Mesenchymal stem cell (in vitro differentiated cells and primary cell): ENCODE measurements around the gene URAD.
A peak's percentile ranks its signal among the peaks of the same experiment; 100 is the strongest.

Source experiments
- DNase-seq: peaks from one replicate; pipeline ENCODE4 v3.0.0-alpha.2; 2013
- H2AFZ ChIP-seq: one replicate; pipeline ENCODE4 v1.6.1; 2013; ENCODE audit warnings: low read depth, mild to moderate bottlenecking, control low read depth, inconsistent platforms, low read length, moderate library complexity
- H2AK5ac ChIP-seq: 2 replicates; pipeline ENCODE4 v1.6.1; 2013; ENCODE audit warnings: low read length, moderate library complexity, mild to moderate bottlenecking, inconsistent platforms; ENCODE audit not compliant: severe bottlenecking
- H2BK120ac ChIP-seq: one replicate; pipeline ENCODE4 v1.6.1; 2013; ENCODE audit warnings: low read depth, mild to moderate bottlenecking, inconsistent platforms, low read length, moderate library complexity
- H2BK12ac ChIP-seq, 2 experiments: one replicate each; pipeline ENCODE4 v1.6.1; 2013; ENCODE audit warnings: inconsistent platforms in 2 of 2, low read length in 2 of 2, mild to moderate bottlenecking in 2 of 2, moderate library complexity in 2 of 2, control low read depth in 1 of 2
- H2BK15ac ChIP-seq: one replicate; pipeline ENCODE4 v1.6.1; 2013; ENCODE audit warnings: mild to moderate bottlenecking, low read depth, inconsistent platforms; ENCODE audit not compliant: poor library complexity, severe bottlenecking
- H2BK5ac ChIP-seq: 2 replicates; pipeline ENCODE4 v1.6.1; 2013; ENCODE audit warnings: low read depth, mild to moderate bottlenecking, low read length, control low read depth, inconsistent platforms; ENCODE audit not compliant: poor library complexity, severe bottlenecking
- H3K14ac ChIP-seq, 2 experiments: one replicate each; pipeline ENCODE4 v1.6.1; 2013; ENCODE audit warnings: inconsistent platforms in 2 of 2, low read length in 2 of 2, control low read depth in 1 of 2, mild to moderate bottlenecking in 1 of 2, moderate library complexity in 1 of 2
- H3K18ac ChIP-seq, 2 experiments: one replicate each; pipeline ENCODE4 v1.6.1; 2013; ENCODE audit warnings: inconsistent platforms in 2 of 2, low read length in 2 of 2, control low read depth in 1 of 2, low read depth in 1 of 2, mild to moderate bottlenecking in 1 of 2
- H3K23ac ChIP-seq, 2 experiments: one replicate each; pipeline ENCODE4 v1.6.1; 2013; ENCODE audit warnings: inconsistent platforms in 2 of 2, low read length in 2 of 2, mild to moderate bottlenecking in 2 of 2, moderate library complexity in 2 of 2, control low read depth in 1 of 2
- H3K27ac ChIP-seq: 2 replicates; pipeline ENCODE4 v1.5.1; 2013; ENCODE audit warnings: mild to moderate bottlenecking, moderate library complexity, low read length, control low read depth, inconsistent platforms; ENCODE audit not compliant: poor library complexity, severe bottlenecking
- H3K27me3 ChIP-seq, 2 experiments: 2 replicates each; pipeline versions ENCODE4 v1.6.1 to v1.7.0; 2013; ENCODE audit warnings: low read length in 2 of 2, mild to moderate bottlenecking in 2 of 2, moderate library complexity in 2 of 2, control low read depth in 1 of 2, inconsistent platforms in 1 of 2; ENCODE audit not compliant: control insufficient read depth in 1 of 2, insufficient read depth in 1 of 2
- H3K36me3 ChIP-seq, 2 experiments: 2 replicates each; pipeline versions ENCODE4 v1.6.1 to v1.7.0; 2013; ENCODE audit warnings: low read length in 2 of 2, control low read depth in 1 of 2, inconsistent platforms in 1 of 2, low read depth in 1 of 2, mild to moderate bottlenecking in 1 of 2; ENCODE audit not compliant: insufficient read depth in 2 of 2, control insufficient read depth in 1 of 2
- H3K4ac ChIP-seq, 2 experiments: one replicate each; pipeline ENCODE4 v1.6.1; 2013; ENCODE audit warnings: inconsistent platforms in 2 of 2, low read length in 2 of 2, mild to moderate bottlenecking in 2 of 2, moderate library complexity in 2 of 2, control low read depth in 1 of 2, low read depth in 1 of 2
- H3K4me1 ChIP-seq: 2 replicates; pipeline ENCODE4 v1.6.1; 2013; ENCODE audit warnings: low read depth, low read length, control low read depth; ENCODE audit not compliant: control insufficient read depth, insufficient read depth
- H3K4me2 ChIP-seq: 2 replicates; pipeline ENCODE4 v1.6.1; 2013; ENCODE audit warnings: low read length, mild to moderate bottlenecking, inconsistent platforms; ENCODE audit not compliant: poor library complexity, severe bottlenecking
- H3K4me3 ChIP-seq, 2 experiments: 2 replicates each; pipeline versions ENCODE4 v1.5.1 to v1.7.0; 2013; ENCODE audit warnings: low read length in 2 of 2, mild to moderate bottlenecking in 2 of 2, control low read depth in 1 of 2, low read depth in 1 of 2; ENCODE audit not compliant: insufficient read depth in 1 of 2
- H3K79me1 ChIP-seq: replicated peaks from 2 replicates; pipeline ENCODE4 v1.6.1; 2013; ENCODE audit warnings: mild to moderate bottlenecking, control low read depth, low read length, inconsistent platforms; ENCODE audit not compliant: poor library complexity, severe bottlenecking
- H3K9ac ChIP-seq: 2 replicates; pipeline ENCODE4 v1.7.0; 2013; ENCODE audit warnings: mild to moderate bottlenecking, low read length, moderate library complexity
- H3K9me3 ChIP-seq: 2 replicates; pipeline ENCODE4 v1.7.0; 2013; ENCODE audit warnings: mild to moderate bottlenecking, low read length; ENCODE audit not compliant: control insufficient read depth
- H4K8ac ChIP-seq: one replicate; pipeline ENCODE4 v1.6.1; 2013; ENCODE audit warnings: inconsistent platforms, mild to moderate bottlenecking, low read length, moderate library complexity
- H4K91ac ChIP-seq: one replicate; pipeline ENCODE4 v1.6.1; 2013; ENCODE audit warnings: mild to moderate bottlenecking, low read length, inconsistent platforms
- WGBS: methylation state at CpG from one replicate; pipeline ENCODE4 v1.1.7; 2013; ENCODE audit warnings: mixed read lengths; 5-methylcytosine and 5-hydroxymethylcytosine counted together

Gene URAD

GRCh38 chr13:28027071-28027470 is 38.6 kb upstream of the URAD start:
- H3K4me1 ChIP-seq: peaks cover 6% of the 10 kb centered on the region
- no peak overlapping the region for H2BK120ac ChIP-seq
- no peak overlapping the region for H2AK5ac ChIP-seq
- no peak overlapping the region for H3K4me3 ChIP-seq
- no peaks in the 10 kb centered on the region for H3K79me1 ChIP-seq
- H3K9me3 ChIP-seq: no peaks in the 10 kb centered on the region
- H3K27ac ChIP-seq: no peak overlapping the region
- H4K91ac ChIP-seq: no peak overlapping the region
- no peak overlapping the region for H2AFZ ChIP-seq
- no peak overlapping the region for H3K23ac ChIP-seq
- peaks cover 0 to 19% of the 10 kb centered on the region in 2 experiments for H3K27me3 ChIP-seq
- no peak overlapping the region for H3K4ac ChIP-seq
- no peak overlapping the region for H3K14ac ChIP-seq
- no peak overlapping the region for H2BK15ac ChIP-seq
- no peak for DNase-seq
- no peak overlapping the region for H3K9ac ChIP-seq
- no peak overlapping the region for H3K4me2 ChIP-seq
- H3K18ac ChIP-seq: no peak overlapping the region
- H4K8ac ChIP-seq: no peak overlapping the region
- no peaks in the 10 kb centered on the region for H3K36me3 ChIP-seq
- H2BK5ac ChIP-seq: no peak overlapping the region
- no peak overlapping the region for H2BK12ac ChIP-seq

- no peaks in the 10 kb centered on the region for H3K9me3 ChIP-seq
- H3K27me3 ChIP-seq: peaks cover 0 to 19% of the 10 kb centered on the region in 2 experiments
- H3K18ac ChIP-seq: no peak overlapping the region
- no peaks in the 10 kb centered on the region for H3K36me3 ChIP-seq
- H2BK120ac ChIP-seq: no peak overlapping the region
- peaks cover 6% of the 10 kb centered on the region for H3K4me1 ChIP-seq
- H2AFZ ChIP-seq: no peak overlapping the region
- H2BK15ac ChIP-seq: no peak overlapping the region
- no peak overlapping the region for H3K9ac ChIP-seq
- H3K4me2 ChIP-seq: no peak overlapping the region
- no peak overlapping the region for H3K23ac ChIP-seq
- no peak overlapping the region for H4K91ac ChIP-seq
- H3K27ac ChIP-seq: no peak overlapping the region
- H3K4ac ChIP-seq: no peak overlapping the region
- no peak for DNase-seq
- no peaks in the 10 kb centered on the region for H3K79me1 ChIP-seq
- no peak overlapping the region for H3K4me3 ChIP-seq
- H2BK5ac ChIP-seq: no peak overlapping the region
- H4K8ac ChIP-seq: no peak overlapping the region
- no peak overlapping the region for H2AK5ac ChIP-seq
- no peak overlapping the region for H3K14ac ChIP-seq
- WGBS: 96% methylated on average over 9 of the region's 9 CpGs
- no peak overlapping the region for H2BK12ac ChIP-seq
Measured at GRCh38 chr13:28026508-28026907, 38.0 kb upstream of the URAD start.

- WGBS: 37% methylated on average over 8 of the region's 9 CpGs
- H4K8ac ChIP-seq: peak overlapping the region; percentile 80
- H2AK5ac ChIP-seq: no peak overlapping the region
Measured at GRCh38 chr13:28022848-28023518, 34.5 kb upstream of the URAD start.

GRCh38 chr13:28014301-28014700 is 25.8 kb upstream of the URAD start:
- H2AK5ac ChIP-seq: no peak overlapping the region
- WGBS: 69% methylated on average over 3 of the region's 3 CpGs
- H3K23ac ChIP-seq: no peak overlapping the region
- no peak overlapping the region for H3K27ac ChIP-seq
- H3K18ac ChIP-seq: no peak overlapping the region
- no peaks in the 10 kb centered on the region for H3K9me3 ChIP-seq
- H4K91ac ChIP-seq: no peak overlapping the region
- H3K4ac ChIP-seq: no peak overlapping the region
- H2BK12ac ChIP-seq: no peak overlapping the region
- no peak overlapping the region for H2BK120ac ChIP-seq
- no peak overlapping the region for H3K4me3 ChIP-seq
- H3K4me1 ChIP-seq: no peaks in the 10 kb centered on the region
- no peaks in the 10 kb centered on the region for H3K79me1 ChIP-seq
- no peak overlapping the region for H2BK5ac ChIP-seq
- H3K27me3 ChIP-seq: peaks cover 3 to 33% of the 10 kb centered on the region in 2 experiments
- H2BK15ac ChIP-seq: no peak overlapping the region
- no peak overlapping the region for H3K9ac ChIP-seq
- H3K14ac ChIP-seq: no peak overlapping the region
- H2AFZ ChIP-seq: no peak overlapping the region
- no peak overlapping the region for H4K8ac ChIP-seq
- no peaks in the 10 kb centered on the region for H3K36me3 ChIP-seq
- DNase-seq: no peak
- H3K4me2 ChIP-seq: no peak overlapping the region

More at GRCh38 chr13:28022848-28023518, 34.5 kb upstream of the URAD start:
- Histone ChIP-seq H3K79me1 (no peaks in the 10 kb centered on the region), H2BK15ac (no peak overlapping the region), H3K4me3 (no peak overlapping the region), H3K36me3 (no peaks in the 10 kb centered on the region), H2BK120ac (no peak overlapping the region), H3K4me1 (peaks cover 8% of the 10 kb centered on the region), H3K14ac (no peak overlapping the region), H3K4ac (no peak overlapping the region), H3K27ac (peak overlapping the region; percentile 45), H3K27me3 (peaks cover 0 to 18% of the 10 kb centered on the region in 2 experiments), H3K9me3 (no peaks in the 10 kb centered on the region), H2AFZ (no peak overlapping the region), H3K9ac (no peak overlapping the region), H4K91ac (peak overlapping the region; percentile 72), H3K4me2 (no peak overlapping the region), H2BK12ac (no peak overlapping the region), H3K23ac (no peak overlapping the region), H3K18ac (peak overlapping the region in 1 of 2 experiments; percentile 49), H2BK5ac (no peak overlapping the region)
- no peak for DNase-seq
